Pancreas (tissue), 10 donors: ENCODE data around the gene PCNX3. TPM values are rescaled to one million over a fixed set of nuclear protein-coding genes. Genes with fewer than 3 reads are reported as not detected.
"Not testable (repeated sequence)": the region's sequence is repeated elsewhere in the genome, so short reads cannot be mapped to it uniquely, and the experiment has no call there.

Source experiments
- ATAC-seq, 4 donors: fragments of 200-7000 bp; cut with Tn5 transposase; one replicate each; pipeline versions ENCODE4 v1.8.0 to v1.9.1; 2020; ENCODE audit warnings: mild to moderate bottlenecking in 4 of 4, moderate library complexity in 4 of 4
- DNase-seq, 6 donors: peaks; one replicate each; pipeline ENCODE4 v3.0.0-alpha.2; 2020
- FAIRE-seq: peaks from 2 replicates; lab custom pipeline; 2012; peaks lifted over from hg19 to GRCh38; lab: Jason Lieb, UNC
- H3K27ac ChIP-seq, 4 donors: fragments of 200-600 bp; sonication (generic); 1 replicate in 3 of 4; 2 replicates in 1 of 4; pipeline versions ENCODE4 v1.5.0 to v1.8.0; 2020
- H3K27me3 ChIP-seq, 4 donors: fragments of 200-600 bp; one replicate each; pipeline ENCODE4 v1.8.0; 2021
- H3K36me3 ChIP-seq, 3 donors: fragments of 200-600 bp; sonication (generic) in 1 of 3; one replicate each; pipeline versions ENCODE4 v1.5.0 to v1.8.0; 2020 to 2021
- H3K4me1 ChIP-seq, 3 donors: fragments of 200-600 bp; one replicate each; pipeline ENCODE4 v1.8.0; 2021
- H3K4me3 ChIP-seq, 4 donors: fragments of 200-600 bp; sonication (generic) in 2 of 4; one replicate each; pipeline versions ENCODE4 v1.5.0 to v1.8.0; 2020 to 2021
- H3K9me3 ChIP-seq, 4 donors: fragments of 200-600 bp; one replicate each; pipeline ENCODE4 v1.8.0; 2021
- WGBS, 2 donors: extraction: QIAGEN DNeasy Blood & Tissue Kit; methylation state at CpG; one replicate each; pipeline ENCODE4 v1.1.7; 2013; 5-methylcytosine and 5-hydroxymethylcytosine counted together
- intact Hi-C, 3 donors: fragments of 100-400 bp; cut with DNase I; formaldehyde crosslinking; loops; one replicate each; pipeline versions ENCODE4 v1.11.1 to v1.14.2; 2022
- polyA plus RNA-seq, 2 donors: library from polyadenylated mRNA; stranded (reverse); fragments of 200-250 nt; gene quantifications; one replicate each; pipeline ENCODE4 v1.2.3, GENCODE V29; 2013
- total RNA-seq, 6 donors: library from RNA; stranded (reverse); fragmentation: NEBNext Ultra II Directional in 4 of 6; extraction: Animal tissue kit (Norgen Biotek cat#: 25700) in 4 of 6; gene quantifications; one replicate each; pipeline versions ENCODE4 v1.2.1 to v1.2.4, GENCODE V29; 2021 to 2023
- TF ChIP-seq, protein P1 (sequence below), 4 donors: fragments of 200-600 bp; sonication (generic) in 3 of 4; IDR thresholded peaks; one replicate each; pipeline versions ENCODE4 v1.5.0 to v1.8.0; 2021; ENCODE audit warnings: antibody characterized with exemption in 4 of 4
- donor health status: healthy with polysubstance abuse.
- donor health status: DM: no; HTN: no; CAD: no; lungs with moderate emphysema.
- donor health status: DM: no; HTN: no; CAD: no.
- donor health status: control.
- donor health status: control.
- donor health status: Bipolar disorder and iron deficiency.
- donor health status: DM: yes; HTN: yes; CAD: no.
- donor health status: DM: no; HTN: no; CAD: no.
- donor health status: DM: no; HTN: no; CAD: no.
- donor health status: DM: yes; HTN: yes; CAD: no.

PCNX3 gene
- total and polyA plus RNA-seq, 8 donors: 13.5 to 26.3 (median 18.3) TPM

DNA sequence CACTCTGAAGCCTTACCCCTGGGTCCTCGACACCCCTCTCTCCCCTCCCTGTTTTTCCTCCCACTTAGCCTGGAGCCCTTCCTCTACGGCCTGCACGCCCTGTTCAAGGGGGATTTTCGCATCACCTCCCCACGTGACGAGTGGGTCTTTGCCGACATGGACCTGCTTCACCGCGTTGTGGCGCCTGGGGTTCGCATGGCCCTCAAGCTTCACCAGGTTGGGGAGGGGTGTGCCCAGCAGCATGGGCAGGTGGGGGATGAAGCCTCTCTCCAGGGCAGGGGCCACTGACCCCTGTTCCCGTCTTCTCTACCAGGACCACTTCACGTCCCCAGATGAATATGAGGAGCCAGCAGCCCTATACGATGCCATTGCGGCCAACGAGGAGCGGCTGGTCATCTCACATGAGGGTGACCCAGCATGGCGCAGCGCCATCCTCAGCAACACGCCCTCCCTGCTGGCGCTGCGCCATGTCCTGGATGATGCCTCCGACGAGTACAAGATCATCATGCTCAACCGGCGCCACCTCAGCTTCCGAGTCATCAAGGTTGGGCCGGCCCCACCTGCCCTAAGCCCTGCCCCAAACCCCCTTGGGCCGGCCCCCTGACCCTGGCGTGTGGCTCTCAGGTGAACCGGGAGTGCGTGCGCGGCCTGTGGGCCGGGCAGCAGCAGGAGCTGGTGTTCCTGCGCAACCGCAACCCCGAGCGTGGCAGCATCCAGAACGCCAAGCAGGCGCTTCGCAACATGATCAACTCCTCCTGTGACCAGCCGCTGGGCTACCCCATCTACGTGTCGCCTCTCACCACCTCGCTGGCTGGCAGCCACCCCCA, 19.5 kb downstream of the PCNX3 start:
- no peak overlapping the region for H3K27ac ChIP-seq
- FAIRE-seq (no peak), DNase-seq (peak in 1 of 6 donors; percentile 53)

DNA sequence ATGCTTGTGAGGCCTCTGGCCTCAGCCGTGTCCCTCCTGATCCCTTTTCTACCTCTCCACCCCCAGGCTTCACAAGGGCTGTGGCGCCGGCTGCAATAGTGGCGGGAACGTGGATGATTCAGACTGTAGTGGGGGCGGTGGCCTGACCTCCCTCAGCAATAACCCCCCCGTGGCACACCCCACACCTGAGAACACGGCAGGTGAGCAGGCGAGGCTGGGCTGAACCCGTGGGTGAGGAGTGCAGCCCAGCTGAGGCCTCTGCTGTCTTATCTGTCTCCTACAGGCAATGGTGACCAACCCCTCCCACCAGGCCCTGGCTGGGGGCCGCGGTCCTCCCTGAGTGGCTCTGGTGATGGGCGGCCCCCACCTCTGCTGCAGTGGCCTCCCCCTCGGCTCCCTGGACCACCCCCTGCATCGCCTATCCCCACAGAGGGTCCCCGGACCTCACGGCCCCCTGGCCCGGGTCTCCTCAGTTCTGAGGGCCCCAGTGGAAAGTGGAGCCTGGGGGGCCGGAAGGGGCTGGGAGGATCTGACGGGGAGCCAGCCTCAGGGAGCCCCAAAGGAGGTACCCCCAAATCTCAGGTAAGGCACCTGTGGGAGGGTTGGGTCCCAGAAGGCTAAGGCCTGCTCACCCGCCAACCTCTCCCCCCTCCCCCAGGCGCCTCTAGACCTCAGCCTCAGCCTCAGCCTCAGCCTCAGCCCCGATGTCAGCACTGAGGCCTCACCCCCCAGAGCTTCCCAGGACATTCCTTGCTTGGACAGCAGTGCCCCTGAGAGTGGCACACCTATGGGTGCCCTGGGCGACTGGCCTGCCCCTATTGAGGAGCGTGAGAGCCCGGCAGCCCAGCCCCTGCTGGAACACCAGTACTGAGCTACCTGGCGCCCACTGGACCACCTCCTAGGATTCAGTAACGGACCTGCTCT, 20.8 kb downstream of the PCNX3 start:
- intact Hi-C loops: no loop called here

More for the DNA sequence above, 19.5 kb downstream of the PCNX3 start:
- WGBS, 2 donors: 95 to 96% methylated on average over 46 of the region's 46 CpGs
- no peaks in the 10 kb centered on the region for H3K27me3 ChIP-seq
- TF ChIP-seq, protein P1, sequence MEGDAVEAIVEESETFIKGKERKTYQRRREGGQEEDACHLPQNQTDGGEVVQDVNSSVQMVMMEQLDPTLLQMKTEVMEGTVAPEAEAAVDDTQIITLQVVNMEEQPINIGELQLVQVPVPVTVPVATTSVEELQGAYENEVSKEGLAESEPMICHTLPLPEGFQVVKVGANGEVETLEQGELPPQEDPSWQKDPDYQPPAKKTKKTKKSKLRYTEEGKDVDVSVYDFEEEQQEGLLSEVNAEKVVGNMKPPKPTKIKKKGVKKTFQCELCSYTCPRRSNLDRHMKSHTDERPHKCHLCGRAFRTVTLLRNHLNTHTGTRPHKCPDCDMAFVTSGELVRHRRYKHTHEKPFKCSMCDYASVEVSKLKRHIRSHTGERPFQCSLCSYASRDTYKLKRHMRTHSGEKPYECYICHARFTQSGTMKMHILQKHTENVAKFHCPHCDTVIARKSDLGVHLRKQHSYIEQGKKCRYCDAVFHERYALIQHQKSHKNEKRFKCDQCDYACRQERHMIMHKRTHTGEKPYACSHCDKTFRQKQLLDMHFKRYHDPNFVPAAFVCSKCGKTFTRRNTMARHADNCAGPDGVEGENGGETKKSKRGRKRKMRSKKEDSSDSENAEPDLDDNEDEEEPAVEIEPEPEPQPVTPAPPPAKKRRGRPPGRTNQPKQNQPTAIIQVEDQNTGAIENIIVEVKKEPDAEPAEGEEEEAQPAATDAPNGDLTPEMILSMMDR (IDR thresholded peaks at IDR 0.05): no peak
- peaks cover 8 to 9% (median 9%) of the 10 kb centered on the region in 3 donors for H3K4me1 ChIP-seq
- ATAC-seq: no peak
- intact Hi-C loops: no loop called here
- H3K36me3 ChIP-seq: peaks cover 3 to 31% (median 20%) of the 10 kb centered on the region in 3 donors
- H3K4me3 ChIP-seq: no peak overlapping the region
- H3K9me3 ChIP-seq: no peaks in the 10 kb centered on the region

DNA sequence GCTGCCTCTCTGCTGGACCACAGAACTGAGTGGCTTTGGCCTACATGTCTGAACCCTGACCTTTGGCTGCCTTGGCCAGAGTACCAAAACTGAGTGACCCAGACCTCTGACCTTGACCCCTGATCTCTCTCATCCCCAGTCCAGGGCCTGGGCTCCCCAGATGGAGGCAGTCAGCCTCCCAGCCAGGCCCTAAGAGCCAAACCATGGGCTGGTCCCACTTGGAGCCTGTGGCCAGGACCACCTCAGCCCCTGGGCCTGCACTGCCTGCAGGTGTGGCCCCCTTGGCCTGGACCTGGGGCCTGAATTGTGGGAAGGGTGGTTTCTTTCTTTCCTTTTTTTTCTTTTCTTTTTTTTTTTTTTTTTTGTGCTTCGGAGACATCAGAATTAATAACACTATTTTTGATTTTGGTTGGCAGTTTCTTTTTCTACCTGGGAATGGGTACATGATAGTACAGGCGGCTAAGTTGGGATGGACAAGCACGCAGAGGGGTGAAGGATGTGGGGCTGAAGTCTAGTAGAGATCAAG, 21.5 kb downstream of the PCNX3 start:
- peaks cover 8 to 9% (median 9%) of the 10 kb centered on the region in 3 donors for H3K4me1 ChIP-seq
- intact Hi-C loops: no loop called here
- H3K9me3 ChIP-seq: no peaks in the 10 kb centered on the region
- DNase-seq: no peak
- peak overlapping the region in 2 of 4 donors; percentile 72 to 83 for H3K4me3 ChIP-seq
- TF ChIP-seq, protein P1 (IDR thresholded peaks at IDR 0.05): no peak
- FAIRE-seq: no peak
- ATAC-seq: no peak
- H3K27ac ChIP-seq: peak overlapping the region; percentile 42 to 69 (median 50)
- 93 to 97% methylated on average over 3 of the region's 3 CpGs for WGBS, 2 donors
- no peaks in the 10 kb centered on the region for H3K27me3 ChIP-seq
- peaks cover 3 to 31% (median 10%) of the 10 kb centered on the region in 3 donors for H3K36me3 ChIP-seq

More for the DNA sequence above, 20.8 kb downstream of the PCNX3 start:
- ATAC-seq: no peak
- no peaks in the 10 kb centered on the region for H3K9me3 ChIP-seq
- TF ChIP-seq, protein P1 (IDR thresholded peaks at IDR 0.05): no peak
- no peaks in the 10 kb centered on the region for H3K27me3 ChIP-seq
- FAIRE-seq: no peak
- peaks cover 3 to 31% (median 12%) of the 10 kb centered on the region in 3 donors for H3K36me3 ChIP-seq
- peaks cover 8 to 9% (median 9%) of the 10 kb centered on the region in 3 donors for H3K4me1 ChIP-seq
- peak overlapping the region in 1 of 4 donors; percentile 69 for H3K27ac ChIP-seq
- 88 to 91% methylated on average over 27 to 28 of the region's 28 CpGs for WGBS, 2 donors
- H3K4me3 ChIP-seq: no peak overlapping the region
- peak in 1 of 6 donors; percentile 42 for DNase-seq

DNA sequence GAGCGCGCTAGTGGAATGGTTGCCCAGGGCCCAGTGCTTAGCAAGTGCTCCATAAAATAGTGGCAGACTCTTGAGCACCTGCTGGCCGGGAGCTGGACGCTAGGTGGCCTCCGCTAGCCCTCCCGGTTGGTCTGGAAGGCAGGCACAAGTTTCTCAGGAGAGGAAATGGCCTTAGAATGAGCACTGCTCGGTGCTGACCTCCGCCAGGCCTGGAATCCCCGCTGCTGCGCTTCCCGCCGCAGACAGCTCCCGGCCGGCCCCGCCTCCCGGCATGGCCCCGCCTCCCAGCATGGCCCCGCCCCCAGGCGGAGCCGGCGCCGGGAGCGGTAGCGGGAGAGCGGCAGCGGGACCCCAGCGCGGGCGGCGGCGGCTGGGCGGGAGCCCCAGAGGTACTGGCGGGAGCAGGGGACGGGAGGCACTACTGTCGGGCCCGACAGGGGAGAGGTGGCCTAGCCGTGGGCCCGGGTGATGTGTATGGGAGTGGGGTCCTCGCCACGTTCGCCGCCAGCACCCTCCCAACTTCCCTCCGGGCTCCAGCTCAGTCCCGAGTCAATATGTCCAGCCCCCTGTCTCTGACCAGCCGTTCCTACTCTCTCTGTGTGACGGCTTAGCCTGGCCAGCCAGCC, 22.3 kb downstream of the PCNX3 start, which contains the start of gene SIPA1:
Gene SIPA1 (plus strand): TSS at position 308 of the 626 bp plus-strand sequence. CDS start 2,821 bp downstream, outside the sequence.
- Histone ChIP-seq H3K36me3 (peaks cover 3 to 31% (median 10%) of the 10 kb centered on the region in 3 donors), H3K4me1 (peaks cover 8 to 9% (median 9%) of the 10 kb centered on the region in 3 donors), H3K4me3 (peak within 1 kb of the TSS; percentile 56 to 83 (median 72)), H3K9me3 (no peaks in the 10 kb centered on the region), H3K27ac (peak within 1 kb of the TSS; percentile 42 to 69 (median 50)), H3K27me3 (no peaks in the 10 kb centered on the region)
- ATAC-seq: peak; percentile 89 to 94 (median 93)
- TF ChIP-seq, protein P1 (IDR thresholded peaks at IDR 0.05): peak in 1 of 4 donors; percentile 10
- peak; percentile 71 to 92 (median 81) for DNase-seq
- 4% methylated on average over 35 to 46 of the region's 46 CpGs for WGBS, 2 donors
- FAIRE-seq: no peak
- intact Hi-C loops: no loop called here

DNA sequence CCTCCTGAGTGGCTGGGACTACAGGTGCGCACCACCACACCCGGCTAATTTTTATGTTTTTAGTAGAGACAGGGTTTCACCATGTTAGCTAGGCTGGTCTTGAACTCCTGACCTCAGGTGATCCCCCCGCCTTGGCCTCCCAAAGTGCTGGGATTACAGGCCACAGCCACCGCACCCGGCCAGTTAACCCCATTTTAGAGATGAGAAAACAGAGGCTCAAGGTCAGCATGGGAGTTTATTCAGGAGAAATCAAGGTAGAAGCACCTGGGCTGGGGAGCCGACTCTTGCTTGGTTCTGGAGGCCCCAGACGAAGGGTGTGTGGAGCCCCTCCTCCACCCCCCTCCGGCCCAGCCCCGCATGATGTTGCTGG, 23.6 kb downstream of the PCNX3 start:
- Histone ChIP-seq H3K36me3 (peaks cover 3 to 27% (median 10%) of the 10 kb centered on the region in 3 donors), H3K27ac (peak overlapping the region in 1 of 4 donors; percentile 60), H3K4me3 (peak overlapping the region in 1 of 4 donors; percentile 83)
- ATAC-seq, H3K27me3 ChIP-seq, intact Hi-C loops, H3K9me3 ChIP-seq, FAIRE-seq, H3K4me1 ChIP-seq, DNase-seq: not testable (repeated sequence)
- WGBS, 2 donors: 93 to 94% methylated on average over 9 of the region's 9 CpGs
